Endothelial cell of umbilical vein (primary cell): Measurements from ENCODE around the gene SRRM5. TPM values are rescaled to one million over a fixed set of nuclear protein-coding genes. Genes with fewer than 3 reads are reported as not detected.

Experiments used
- BruUV-seq: library from RNA; stranded (reverse); fragments of 400-500 nt; replicated peaks from 2 replicates; lab custom pipeline; 2021; lab: Mats Ljungman, UMichigan
- CTCF ChIA-PET: fragments of 300-600, 350-600 bp; sonication (Branson Sonifier 250); formaldehyde crosslinking; loops from one replicate; lab custom pipeline; 2021; ENCODE audit warnings: antibody characterized with exemption, inconsistent platforms; lab: Charles Lee
- POLR2A ChIA-PET: fragments of 300-600, 350-600 bp; sonication (Branson Sonifier 250); formaldehyde crosslinking; loops from one replicate; lab custom pipeline; 2021; ENCODE audit warnings: antibody characterized with exemption, inconsistent platforms; lab: Charles Lee
- DNase-seq: peaks from one replicate; pipeline ENCODE4 v3.0.0-alpha.2; 2011; ENCODE audit warnings: low read depth, low spot score
- FAIRE-seq: peaks from 2 replicates; lab custom pipeline; 2011; peaks lifted over from hg19 to GRCh38; lab: Jason Lieb, UNC
- H2AFZ ChIP-seq: 2 replicates; pipeline ENCODE4 v1.6.0; 2012; ENCODE audit warnings: low read depth, low read length, control low read depth, inconsistent platforms
- H3K27ac ChIP-seq: 2 replicates; pipeline ENCODE4 v1.5.1; 2011; ENCODE audit warnings: low read depth, mild to moderate bottlenecking, control low read depth, low read length, moderate library complexity; ENCODE audit not compliant: insufficient read depth
- H3K27me3 ChIP-seq, 2 experiments: 2 replicates each; pipeline versions ENCODE4 v1.6.0 to v1.6.1; 2011; ENCODE audit warnings: low read length in 2 of 2, mixed read lengths in 1 of 2; ENCODE audit not compliant: control insufficient read depth in 2 of 2, insufficient read depth in 2 of 2
- H3K36me3 ChIP-seq, 2 experiments: 2 replicates in 1 of 2; 3 replicates in 1 of 2; pipeline ENCODE4 v1.5.1; 2011; ENCODE audit warnings: low read length in 2 of 2, mild to moderate bottlenecking in 1 of 2, moderate library complexity in 1 of 2; ENCODE audit not compliant: control insufficient read depth in 2 of 2, insufficient read depth in 2 of 2; ENCODE audit errors: extremely low read depth in 1 of 2
- H3K4me1 ChIP-seq: 3 replicates; pipeline ENCODE4 v1.5.1; 2011; ENCODE audit warnings: mild to moderate bottlenecking, low read length; ENCODE audit not compliant: control insufficient read depth, insufficient read depth; ENCODE audit errors: extremely low read depth
- H3K4me2 ChIP-seq: 2 replicates; pipeline ENCODE4 v1.6.1; 2011; ENCODE audit warnings: low read length, control low read depth, mixed read lengths; ENCODE audit not compliant: insufficient read depth
- H3K4me3 ChIP-seq, 3 experiments: fragments of 200-600 bp in 1 of 3; sonication (generic), shearing (Covaris generic) in 1 of 3; replicated peaks in 1 of 3; 2 replicates each; pipeline ENCODE4 v1.5.1; 2011 to 2016; ENCODE audit warnings: control low read depth in 3 of 3, low read length in 3 of 3, mild to moderate bottlenecking in 2 of 3, inconsistent platforms in 1 of 3, low read depth in 1 of 3, moderate library complexity in 1 of 3; ENCODE audit not compliant: insufficient read depth in 1 of 3
- H3K79me2 ChIP-seq: 2 replicates; pipeline ENCODE4 v1.6.0; 2012; ENCODE audit warnings: low read length, inconsistent platforms; ENCODE audit not compliant: control insufficient read depth, insufficient read depth
- H3K9ac ChIP-seq: replicated peaks from 2 replicates; pipeline ENCODE3; 2011; ENCODE audit warnings: low read length, control low read depth; ENCODE audit not compliant: insufficient read depth; ENCODE audit errors: extremely low read depth
- H3K9me1 ChIP-seq: replicated peaks from 3 replicates; pipeline ENCODE4 v1.6.0; 2011; ENCODE audit warnings: mild to moderate bottlenecking, low read length; ENCODE audit not compliant: control insufficient read depth, insufficient read depth; ENCODE audit errors: extremely low read depth
- H3K9me3 ChIP-seq: replicated peaks from 2 replicates; pipeline ENCODE4 v1.5.1; 2012; ENCODE audit warnings: low read length, inconsistent platforms; ENCODE audit not compliant: control insufficient read depth, insufficient read depth
- H4K20me1 ChIP-seq: replicated peaks from 2 replicates; pipeline ENCODE3; 2011; ENCODE audit warnings: mild to moderate bottlenecking, low read length; ENCODE audit not compliant: control insufficient read depth, insufficient read depth; ENCODE audit errors: extremely low read depth
- EZH2 ChIP-seq: IDR thresholded peaks from 2 replicates; pipeline ENCODE4 v1.6.1; 2012; ENCODE audit warnings: borderline replicate concordance, low read depth, mild to moderate bottlenecking, moderate library complexity, low read length, inconsistent platforms; ENCODE audit not compliant: severe bottlenecking
- FOS ChIP-seq: IDR thresholded peaks from 2 replicates; pipeline ENCODE4 v1.6.1; 2011; ENCODE audit warnings: mild to moderate bottlenecking, low read length, moderate library complexity, borderline replicate concordance; ENCODE audit not compliant: insufficient read depth
- GATA2 ChIP-seq: IDR thresholded peaks from 2 replicates; pipeline ENCODE4 v1.7.0; 2011; ENCODE audit warnings: low read depth, mild to moderate bottlenecking, moderate library complexity, mixed read lengths, low read length; ENCODE audit not compliant: insufficient read length, insufficient read depth
- JUN ChIP-seq: IDR thresholded peaks from 2 replicates; pipeline ENCODE4 v1.6.1; 2011; ENCODE audit warnings: borderline replicate concordance, low read depth; ENCODE audit not compliant: insufficient read length, insufficient read depth
- MYC ChIP-seq: IDR thresholded peaks from one replicate; pipeline ENCODE4 v1.6.1; 2011; ENCODE audit warnings: mild to moderate bottlenecking, low read depth, low read length
- POLR2A ChIP-seq: IDR thresholded peaks from 2 replicates; pipeline ENCODE4 v1.6.1; 2012; ENCODE audit warnings: low read depth, mild to moderate bottlenecking, control low read depth, low read length
- POLR2AphosphoS5 ChIP-seq: IDR thresholded peaks from 2 replicates; pipeline ENCODE4 v1.6.1; 2012; ENCODE audit warnings: low read depth, mild to moderate bottlenecking, control low read depth, low read length, moderate library complexity; ENCODE audit not compliant: insufficient read depth
- dilution Hi-C: fragments of 300-500 bp; cut with MboI; formaldehyde crosslinking; loops from one replicate; pipeline ENCODE4 v1.15.0; 2019; ENCODE audit warnings: low sequenced_read_pairs; ENCODE audit not compliant: extremely low pct_ligation_motif_present
- intact Hi-C: fragments of 100-400 bp; cut with micrococcal nuclease; formaldehyde crosslinking; loops from one replicate; pipeline ENCODE4 v1.10.0; 2022
- polyA plus RNA-seq, 4 experiments: library from polyadenylated mRNA; depleted of rRNA in 3 of 4; stranded (reverse) in 3 of 4; unstranded in 1 of 4; fragments of >200 nt; gene quantifications; 2 replicates each; pipeline versions ENCODE4 v1.2.1 to v1.2.3, GENCODE V29; 2011 to 2012; ENCODE audit warnings: missing spikeins in 1 of 4
- total RNA-seq: library from RNA; stranded (reverse); gene quantifications from 2 replicates; pipeline ENCODE4 v1.2.3, GENCODE V29; 2021
- TF ChIP-seq, protein P1 (sequence below): IDR thresholded peaks from 2 replicates; pipeline ENCODE4 v1.6.1; 2011; ENCODE audit not compliant: insufficient read depth, insufficient read length
- TF ChIP-seq, protein P2 (sequence below), 2 donors: IDR thresholded peaks; 1 replicate in 1 of 2; 2 replicates in 1 of 2; pipeline ENCODE4 v1.5.1; 2011; ENCODE audit warnings: low read length in 2 of 2, mild to moderate bottlenecking in 2 of 2, moderate library complexity in 2 of 2, control low read depth in 1 of 2, inconsistent platforms in 1 of 2, low read depth in 1 of 2; ENCODE audit not compliant: insufficient read depth in 1 of 2; ENCODE audit errors: extremely low read depth in 1 of 2

Gene SRRM5
- total and polyA plus RNA-seq, 2 donors (not counting 3 experiments of a cell fraction or from before 2014, with no cell fraction given) = 0.17 to 0.27 TPM

DNA sequence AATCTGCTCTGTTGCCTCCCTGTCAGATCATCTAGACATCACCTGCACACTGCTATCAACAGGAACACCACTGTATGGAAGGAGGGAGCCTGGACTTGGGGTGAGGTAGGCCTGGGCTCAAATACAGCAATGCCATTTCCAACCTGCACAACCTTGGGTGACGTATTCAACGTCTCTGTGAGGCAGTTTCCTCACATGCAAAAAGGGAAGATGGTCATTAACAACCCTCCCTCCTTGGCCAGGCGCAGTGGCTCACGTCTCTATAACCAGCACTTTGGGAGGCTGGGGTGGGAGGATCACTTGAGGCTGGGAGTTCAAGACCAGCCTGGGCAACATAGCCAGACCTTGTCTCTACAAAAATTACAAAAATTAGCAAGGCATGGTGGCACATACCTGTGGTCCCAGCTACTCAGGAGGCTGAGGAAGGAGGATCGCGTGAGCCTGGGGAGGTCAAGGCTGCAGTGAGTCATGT lies 49.6 kb upstream of the SRRM5 start:
- H3K27ac ChIP-seq = no peak overlapping the region
- intact Hi-C loops (no loop called here), dilution Hi-C loops (no loop called here)
- DNase-seq (no peak), FAIRE-seq (no peak)
- no peaks in the 10 kb centered on the region for H3K27me3 ChIP-seq
- ChIA-PET CTCF (interaction anchor here (1.0 kb wide), 1 partner anchor 13 kb away, joined by 4 read pairs; the partner anchor contains the start of gene XRCC1), POLR2A (no interaction called here)
- H3K4me3 ChIP-seq = no peak overlapping the region
- no peak overlapping the region for H3K4me2 ChIP-seq
- no peak for TF ChIP-seq GATA2
- TF ChIP-seq MYC = no peak
- TF ChIP-seq, protein P1, sequence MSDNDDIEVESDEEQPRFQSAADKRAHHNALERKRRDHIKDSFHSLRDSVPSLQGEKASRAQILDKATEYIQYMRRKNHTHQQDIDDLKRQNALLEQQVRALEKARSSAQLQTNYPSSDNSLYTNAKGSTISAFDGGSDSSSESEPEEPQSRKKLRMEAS = no peak
- TF ChIP-seq, protein P2, sequence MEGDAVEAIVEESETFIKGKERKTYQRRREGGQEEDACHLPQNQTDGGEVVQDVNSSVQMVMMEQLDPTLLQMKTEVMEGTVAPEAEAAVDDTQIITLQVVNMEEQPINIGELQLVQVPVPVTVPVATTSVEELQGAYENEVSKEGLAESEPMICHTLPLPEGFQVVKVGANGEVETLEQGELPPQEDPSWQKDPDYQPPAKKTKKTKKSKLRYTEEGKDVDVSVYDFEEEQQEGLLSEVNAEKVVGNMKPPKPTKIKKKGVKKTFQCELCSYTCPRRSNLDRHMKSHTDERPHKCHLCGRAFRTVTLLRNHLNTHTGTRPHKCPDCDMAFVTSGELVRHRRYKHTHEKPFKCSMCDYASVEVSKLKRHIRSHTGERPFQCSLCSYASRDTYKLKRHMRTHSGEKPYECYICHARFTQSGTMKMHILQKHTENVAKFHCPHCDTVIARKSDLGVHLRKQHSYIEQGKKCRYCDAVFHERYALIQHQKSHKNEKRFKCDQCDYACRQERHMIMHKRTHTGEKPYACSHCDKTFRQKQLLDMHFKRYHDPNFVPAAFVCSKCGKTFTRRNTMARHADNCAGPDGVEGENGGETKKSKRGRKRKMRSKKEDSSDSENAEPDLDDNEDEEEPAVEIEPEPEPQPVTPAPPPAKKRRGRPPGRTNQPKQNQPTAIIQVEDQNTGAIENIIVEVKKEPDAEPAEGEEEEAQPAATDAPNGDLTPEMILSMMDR (IDR thresholded peaks at IDR 0.05; ENCODE audit: extremely low read depth in 1 of 2, insufficient read depth in 1 of 2, low read depth in 1 of 2, low read length in 2 of 2) = no peak
- TF ChIP-seq POLR2AphosphoS5 = no peak
- TF ChIP-seq FOS = no peak
- TF ChIP-seq EZH2 = no peak
- no peak for TF ChIP-seq POLR2A
- no peak for TF ChIP-seq JUN
- H3K9me1 ChIP-seq = no peaks in the 10 kb centered on the region
- no TSS peak for BruUV-seq
- H3K79me2 ChIP-seq = no peaks in the 10 kb centered on the region
- peaks cover 0 to 9% of the 10 kb centered on the region in 2 experiments for H3K36me3 ChIP-seq
- no peak overlapping the region for H2AFZ ChIP-seq
- no peaks in the 10 kb centered on the region for H3K4me1 ChIP-seq
- no peak overlapping the region for H3K9ac ChIP-seq
- no peaks in the 10 kb centered on the region for H3K9me3 ChIP-seq
- no peaks in the 10 kb centered on the region for H4K20me1 ChIP-seq
